HepG2 (cell line): ENCODE measurements around the gene METTL4. TPM values are rescaled to one million over a fixed set of nuclear protein-coding genes. Genes with fewer than 3 reads are reported as not detected.
A peak's percentile ranks its signal among the peaks of the same experiment; 100 is the strongest.

Experiments used
- ERF ChIP-seq: IDR thresholded peaks from 2 replicates; pipeline ENCODE4 v1.6.1; 2018; ENCODE audit warnings: missing biosample characterization, missing genetic modification reagents
- GPN1 ChIP-seq: sonication (generic); formaldehyde crosslinking; IDR thresholded peaks from 2 replicates; pipeline ENCODE4 v1.5.1; 2020; ENCODE audit warnings: missing genetic modification reagents, borderline replicate concordance
- HNRNPH1 ChIP-seq: fragments of 200-400 bp; formaldehyde crosslinking; optimal IDR thresholded peaks from 2 replicates; pipeline ENCODE3; 2017; ENCODE audit warnings: mild to moderate bottlenecking, low read depth, low read length
- JUND ChIP-seq: sonication (generic); formaldehyde crosslinking; IDR thresholded peaks from 2 replicates; pipeline ENCODE4 v1.8.0; 2022; ENCODE audit warnings: mild to moderate bottlenecking, missing genetic modification reagents
- NR2F1 ChIP-seq, 2 experiments: fragments of 450-650 bp in 1 of 2; formaldehyde crosslinking in 1 of 2; IDR thresholded peaks; 2 replicates each; pipeline versions ENCODE4 v1.5.0 to v1.6.1; 2016 to 2020; ENCODE audit warnings: mild to moderate bottlenecking in 1 of 2, missing compliant biosample characterization in 1 of 2, missing genetic modification reagents in 1 of 2, moderate library complexity in 1 of 2
- PRPF4 ChIP-seq: fragments of 200-400 bp; formaldehyde crosslinking; IDR thresholded peaks from 2 replicates; pipeline ENCODE4 v1.6.1; 2016; ENCODE audit warnings: low read length, low read depth; ENCODE audit not compliant: poor library complexity, severe bottlenecking
- ZNF772 ChIP-seq: sonication (generic); formaldehyde crosslinking; IDR thresholded peaks from 2 replicates; pipeline ENCODE4 v1.5.0; 2020; ENCODE audit warnings: mild to moderate bottlenecking, missing genetic modification reagents
- polyA plus RNA-seq, 8 experiments: library from polyadenylated mRNA; depleted of rRNA in 3 of 8; stranded (reverse) in 7 of 8; unstranded in 1 of 8; fragments of >200 nt; fragmentation: Illumina TruSeq in 4 of 8; extraction: Trizol in 4 of 8; gene quantifications; 2 replicates each; pipeline versions ENCODE4 v1.2.1 to v1.2.3, GENCODE V29; 2011 to 2016; ENCODE audit warnings: low read depth in 4 of 8, missing spikeins in 1 of 8, mixed read lengths in 1 of 8; ENCODE audit not compliant: insufficient read depth in 1 of 8
- total RNA-seq, 5 experiments: library from RNA; depleted of rRNA; stranded (reverse); fragments of >200 nt; fragmentation: Illumina TruSeq; extraction: Trizol; gene quantifications; 2 replicates each; pipeline ENCODE4 v1.2.3, GENCODE V29; 2016; ENCODE audit warnings: low read depth in 1 of 5
- TF ChIP-seq, protein P1 (sequence below): sonication (generic); formaldehyde crosslinking; IDR thresholded peaks from 2 replicates; pipeline ENCODE4 v1.9.0; 2021; ENCODE audit warnings: mild to moderate bottlenecking, missing genetic modification reagents
- TF ChIP-seq, protein P2 (sequence below): sonication (generic); formaldehyde crosslinking; IDR thresholded peaks from 2 replicates; pipeline ENCODE4 v1.4.0; 2020; ENCODE audit warnings: missing genetic modification reagents
- TF ChIP-seq, protein P3 (sequence below): sonication (generic); formaldehyde crosslinking; IDR thresholded peaks from 2 replicates; pipeline ENCODE4 v1.4.0; 2020; ENCODE audit warnings: mild to moderate bottlenecking, missing genetic modification reagents, borderline replicate concordance

The METTL4 gene
- total and polyA plus RNA-seq, 2 of the 13 experiments (the other 11 are each of a cell fraction or from before 2014, with no cell fraction given) = 6.8 to 8.1 TPM

DNA sequence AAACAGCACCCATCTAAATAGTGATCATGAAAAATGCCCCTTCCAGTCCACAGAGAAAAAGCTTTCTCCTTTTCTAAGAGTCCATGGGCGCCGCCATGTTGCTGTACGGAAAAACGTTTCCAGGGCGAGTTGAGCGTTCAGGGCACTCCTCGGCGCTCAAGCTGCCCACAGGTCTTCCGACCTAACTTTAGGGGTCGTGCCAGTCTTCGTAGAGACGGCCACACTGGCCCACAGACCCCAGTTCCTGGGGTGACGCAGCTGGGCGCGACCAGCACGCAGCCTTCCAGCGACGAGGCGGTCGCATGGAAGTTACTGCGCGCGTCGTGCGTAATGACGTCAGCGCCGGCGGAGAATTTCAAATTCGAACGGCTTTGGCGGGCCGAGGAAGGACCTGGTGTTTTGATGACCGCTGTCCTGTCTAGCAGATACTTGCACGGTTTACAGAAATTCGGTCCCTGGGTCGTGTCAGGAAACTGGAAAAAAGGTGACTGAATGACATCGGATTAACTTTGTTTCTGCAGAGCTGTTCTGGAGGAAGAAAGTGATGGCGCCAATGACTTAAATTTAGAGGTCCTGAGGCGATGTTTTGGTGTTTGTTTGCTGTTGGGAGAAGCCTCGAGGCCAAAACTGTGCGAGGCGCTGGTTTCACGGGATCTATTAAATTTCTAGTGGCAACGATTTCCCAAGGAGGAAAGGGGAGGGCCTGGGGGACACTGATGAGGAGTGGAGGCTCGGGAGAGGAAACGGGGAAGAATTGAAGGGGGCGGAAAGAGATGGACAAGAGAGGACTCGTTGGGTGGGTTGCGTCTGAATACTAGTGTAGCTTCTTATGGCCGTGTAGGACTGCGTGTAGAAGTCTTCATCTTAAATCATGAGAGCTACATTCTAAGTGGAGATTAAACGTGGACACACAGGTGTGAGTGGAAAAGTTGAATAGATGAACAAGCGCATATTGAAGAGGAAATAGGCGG, at the start of gene METTL4, which contains the start of gene NDC80 (continued):
- TF ChIP-seq, protein P1, sequence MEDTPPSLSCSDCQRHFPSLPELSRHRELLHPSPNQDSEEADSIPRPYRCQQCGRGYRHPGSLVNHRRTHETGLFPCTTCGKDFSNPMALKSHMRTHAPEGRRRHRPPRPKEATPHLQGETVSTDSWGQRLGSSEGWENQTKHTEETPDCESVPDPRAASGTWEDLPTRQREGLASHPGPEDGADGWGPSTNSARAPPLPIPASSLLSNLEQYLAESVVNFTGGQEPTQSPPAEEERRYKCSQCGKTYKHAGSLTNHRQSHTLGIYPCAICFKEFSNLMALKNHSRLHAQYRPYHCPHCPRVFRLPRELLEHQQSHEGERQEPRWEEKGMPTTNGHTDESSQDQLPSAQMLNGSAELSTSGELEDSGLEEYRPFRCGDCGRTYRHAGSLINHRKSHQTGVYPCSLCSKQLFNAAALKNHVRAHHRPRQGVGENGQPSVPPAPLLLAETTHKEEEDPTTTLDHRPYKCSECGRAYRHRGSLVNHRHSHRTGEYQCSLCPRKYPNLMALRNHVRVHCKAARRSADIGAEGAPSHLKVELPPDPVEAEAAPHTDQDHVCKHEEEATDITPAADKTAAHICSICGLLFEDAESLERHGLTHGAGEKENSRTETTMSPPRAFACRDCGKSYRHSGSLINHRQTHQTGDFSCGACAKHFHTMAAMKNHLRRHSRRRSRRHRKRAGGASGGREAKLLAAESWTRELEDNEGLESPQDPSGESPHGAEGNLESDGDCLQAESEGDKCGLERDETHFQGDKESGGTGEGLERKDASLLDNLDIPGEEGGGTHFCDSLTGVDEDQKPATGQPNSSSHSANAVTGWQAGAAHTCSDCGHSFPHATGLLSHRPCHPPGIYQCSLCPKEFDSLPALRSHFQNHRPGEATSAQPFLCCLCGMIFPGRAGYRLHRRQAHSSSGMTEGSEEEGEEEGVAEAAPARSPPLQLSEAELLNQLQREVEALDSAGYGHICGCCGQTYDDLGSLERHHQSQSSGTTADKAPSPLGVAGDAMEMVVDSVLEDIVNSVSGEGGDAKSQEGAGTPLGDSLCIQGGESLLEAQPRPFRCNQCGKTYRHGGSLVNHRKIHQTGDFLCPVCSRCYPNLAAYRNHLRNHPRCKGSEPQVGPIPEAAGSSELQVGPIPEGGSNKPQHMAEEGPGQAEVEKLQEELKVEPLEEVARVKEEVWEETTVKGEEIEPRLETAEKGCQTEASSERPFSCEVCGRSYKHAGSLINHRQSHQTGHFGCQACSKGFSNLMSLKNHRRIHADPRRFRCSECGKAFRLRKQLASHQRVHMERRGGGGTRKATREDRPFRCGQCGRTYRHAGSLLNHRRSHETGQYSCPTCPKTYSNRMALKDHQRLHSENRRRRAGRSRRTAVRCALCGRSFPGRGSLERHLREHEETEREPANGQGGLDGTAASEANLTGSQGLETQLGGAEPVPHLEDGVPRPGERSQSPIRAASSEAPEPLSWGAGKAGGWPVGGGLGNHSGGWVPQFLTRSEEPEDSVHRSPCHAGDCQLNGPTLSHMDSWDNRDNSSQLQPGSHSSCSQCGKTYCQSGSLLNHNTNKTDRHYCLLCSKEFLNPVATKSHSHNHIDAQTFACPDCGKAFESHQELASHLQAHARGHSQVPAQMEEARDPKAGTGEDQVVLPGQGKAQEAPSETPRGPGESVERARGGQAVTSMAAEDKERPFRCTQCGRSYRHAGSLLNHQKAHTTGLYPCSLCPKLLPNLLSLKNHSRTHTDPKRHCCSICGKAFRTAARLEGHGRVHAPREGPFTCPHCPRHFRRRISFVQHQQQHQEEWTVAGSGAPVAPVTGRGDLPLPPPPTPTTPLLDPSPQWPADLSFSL = no peak
- no peak; the same call in 1 of the 2 replicates for TF ChIP-seq ERF
- TF ChIP-seq PRPF4 = no peak
- TF ChIP-seq, protein P2, sequence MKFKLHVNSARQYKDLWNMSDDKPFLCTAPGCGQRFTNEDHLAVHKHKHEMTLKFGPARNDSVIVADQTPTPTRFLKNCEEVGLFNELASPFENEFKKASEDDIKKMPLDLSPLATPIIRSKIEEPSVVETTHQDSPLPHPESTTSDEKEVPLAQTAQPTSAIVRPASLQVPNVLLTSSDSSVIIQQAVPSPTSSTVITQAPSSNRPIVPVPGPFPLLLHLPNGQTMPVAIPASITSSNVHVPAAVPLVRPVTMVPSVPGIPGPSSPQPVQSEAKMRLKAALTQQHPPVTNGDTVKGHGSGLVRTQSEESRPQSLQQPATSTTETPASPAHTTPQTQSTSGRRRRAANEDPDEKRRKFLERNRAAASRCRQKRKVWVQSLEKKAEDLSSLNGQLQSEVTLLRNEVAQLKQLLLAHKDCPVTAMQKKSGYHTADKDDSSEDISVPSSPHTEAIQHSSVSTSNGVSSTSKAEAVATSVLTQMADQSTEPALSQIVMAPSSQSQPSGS (CRISPR knock-in tag) = peak; percentile 99
- peak; percentile 85 for TF ChIP-seq JUND (CRISPR knock-in tag)
- no peak for TF ChIP-seq NR2F1 (CRISPR knock-in tag; IDR thresholded peaks at IDR 0.05)
- TF ChIP-seq, protein P3, sequence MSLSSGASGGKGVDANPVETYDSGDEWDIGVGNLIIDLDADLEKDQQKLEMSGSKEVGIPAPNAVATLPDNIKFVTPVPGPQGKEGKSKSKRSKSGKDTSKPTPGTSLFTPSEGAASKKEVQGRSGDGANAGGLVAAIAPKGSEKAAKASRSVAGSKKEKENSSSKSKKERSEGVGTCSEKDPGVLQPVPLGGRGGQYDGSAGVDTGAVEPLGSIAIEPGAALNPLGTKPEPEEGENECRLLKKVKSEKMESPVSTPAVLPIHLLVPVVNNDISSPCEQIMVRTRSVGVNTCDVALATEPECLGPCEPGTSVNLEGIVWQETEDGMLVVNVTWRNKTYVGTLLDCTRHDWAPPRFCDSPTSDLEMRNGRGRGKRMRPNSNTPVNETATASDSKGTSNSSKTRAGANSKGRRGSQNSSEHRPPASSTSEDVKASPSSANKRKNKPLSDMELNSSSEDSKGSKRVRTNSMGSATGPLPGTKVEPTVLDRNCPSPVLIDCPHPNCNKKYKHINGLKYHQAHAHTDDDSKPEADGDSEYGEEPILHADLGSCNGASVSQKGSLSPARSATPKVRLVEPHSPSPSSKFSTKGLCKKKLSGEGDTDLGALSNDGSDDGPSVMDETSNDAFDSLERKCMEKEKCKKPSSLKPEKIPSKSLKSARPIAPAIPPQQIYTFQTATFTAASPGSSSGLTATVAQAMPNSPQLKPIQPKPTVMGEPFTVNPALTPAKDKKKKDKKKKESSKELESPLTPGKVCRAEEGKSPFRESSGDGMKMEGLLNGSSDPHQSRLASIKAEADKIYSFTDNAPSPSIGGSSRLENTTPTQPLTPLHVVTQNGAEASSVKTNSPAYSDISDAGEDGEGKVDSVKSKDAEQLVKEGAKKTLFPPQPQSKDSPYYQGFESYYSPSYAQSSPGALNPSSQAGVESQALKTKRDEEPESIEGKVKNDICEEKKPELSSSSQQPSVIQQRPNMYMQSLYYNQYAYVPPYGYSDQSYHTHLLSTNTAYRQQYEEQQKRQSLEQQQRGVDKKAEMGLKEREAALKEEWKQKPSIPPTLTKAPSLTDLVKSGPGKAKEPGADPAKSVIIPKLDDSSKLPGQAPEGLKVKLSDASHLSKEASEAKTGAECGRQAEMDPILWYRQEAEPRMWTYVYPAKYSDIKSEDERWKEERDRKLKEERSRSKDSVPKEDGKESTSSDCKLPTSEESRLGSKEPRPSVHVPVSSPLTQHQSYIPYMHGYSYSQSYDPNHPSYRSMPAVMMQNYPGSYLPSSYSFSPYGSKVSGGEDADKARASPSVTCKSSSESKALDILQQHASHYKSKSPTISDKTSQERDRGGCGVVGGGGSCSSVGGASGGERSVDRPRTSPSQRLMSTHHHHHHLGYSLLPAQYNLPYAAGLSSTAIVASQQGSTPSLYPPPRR (CRISPR knock-in tag) = no peak
- no peak for TF ChIP-seq GPN1 (CRISPR knock-in tag)
- no peak for TF ChIP-seq HNRNPH1
- TF ChIP-seq ZNF772 (CRISPR knock-in tag) = no peak; the same call in none of the 2 replicates
